A673 (cell line): ENCODE results near the gene ATPAF1.

Experiments
- EZH2 ChIP-seq: fragments of 200-600 bp; sonication (generic); IDR thresholded peaks from 2 replicates; pipeline ENCODE4 v1.6.1; 2017; ENCODE audit warnings: borderline replicate concordance, low read depth, mild to moderate bottlenecking, mixed read lengths, antibody characterized with exemption, low read length; ENCODE audit not compliant: poor library complexity, severe bottlenecking
- TF ChIP-seq, protein P1 (sequence below): fragments of 300-800, 200-600 bp; sonication (generic); conservative IDR thresholded peaks from 2 replicates; pipeline ENCODE4 v1.5.1; 2017; ENCODE audit warnings: low read depth, mild to moderate bottlenecking, antibody characterized with exemption, low read length, moderate library complexity, mixed read lengths

DNA sequence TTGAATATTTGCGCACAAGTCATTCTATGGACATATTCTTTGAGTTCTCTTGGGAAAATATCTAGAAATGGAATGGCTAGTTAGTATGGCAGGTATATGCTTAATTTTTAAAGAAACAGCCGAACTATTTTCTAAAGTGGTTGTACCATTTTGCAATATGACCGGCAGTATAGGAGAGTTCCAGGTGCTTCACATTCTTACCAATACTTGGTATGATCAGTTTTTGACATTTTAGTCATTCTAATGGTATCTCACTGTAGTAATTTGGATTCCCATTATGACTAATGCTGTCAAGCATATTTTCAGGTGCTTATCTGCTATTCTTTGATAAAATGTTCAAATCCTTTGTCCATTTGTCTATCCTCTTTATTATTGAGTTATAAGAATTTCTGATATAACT, 20.6 kb downstream of the ATPAF1 start:
- TF ChIP-seq, protein P1, sequence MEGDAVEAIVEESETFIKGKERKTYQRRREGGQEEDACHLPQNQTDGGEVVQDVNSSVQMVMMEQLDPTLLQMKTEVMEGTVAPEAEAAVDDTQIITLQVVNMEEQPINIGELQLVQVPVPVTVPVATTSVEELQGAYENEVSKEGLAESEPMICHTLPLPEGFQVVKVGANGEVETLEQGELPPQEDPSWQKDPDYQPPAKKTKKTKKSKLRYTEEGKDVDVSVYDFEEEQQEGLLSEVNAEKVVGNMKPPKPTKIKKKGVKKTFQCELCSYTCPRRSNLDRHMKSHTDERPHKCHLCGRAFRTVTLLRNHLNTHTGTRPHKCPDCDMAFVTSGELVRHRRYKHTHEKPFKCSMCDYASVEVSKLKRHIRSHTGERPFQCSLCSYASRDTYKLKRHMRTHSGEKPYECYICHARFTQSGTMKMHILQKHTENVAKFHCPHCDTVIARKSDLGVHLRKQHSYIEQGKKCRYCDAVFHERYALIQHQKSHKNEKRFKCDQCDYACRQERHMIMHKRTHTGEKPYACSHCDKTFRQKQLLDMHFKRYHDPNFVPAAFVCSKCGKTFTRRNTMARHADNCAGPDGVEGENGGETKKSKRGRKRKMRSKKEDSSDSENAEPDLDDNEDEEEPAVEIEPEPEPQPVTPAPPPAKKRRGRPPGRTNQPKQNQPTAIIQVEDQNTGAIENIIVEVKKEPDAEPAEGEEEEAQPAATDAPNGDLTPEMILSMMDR, result no peak
- no peak for TF ChIP-seq EZH2
